HepG2 (cell line): Measurements from ENCODE around the gene CISH. TPM values are rescaled to one million over a fixed set of nuclear protein-coding genes. Genes with fewer than 3 reads are reported as not detected.
A peak's percentile ranks its signal among the peaks of the same experiment; 100 is the strongest.

Source experiments
- HNRNPL ChIP-seq: fragments of 200-400 bp; formaldehyde crosslinking; IDR thresholded peaks from 2 replicates; pipeline ENCODE4 v1.6.1; 2017; ENCODE audit warnings: mild to moderate bottlenecking, low read depth, low read length
- IRF2 ChIP-seq: IDR thresholded peaks from 2 replicates; pipeline ENCODE4 v1.6.1; 2018; ENCODE audit warnings: missing genetic modification reagents, missing compliant biosample characterization
- MIER3 ChIP-seq: IDR thresholded peaks from 2 replicates; pipeline ENCODE4 v1.6.1; 2016; ENCODE audit warnings: missing compliant biosample characterization, borderline replicate concordance
- SIX1 ChIP-seq: sonication (generic); formaldehyde crosslinking; IDR thresholded peaks from 2 replicates; pipeline ENCODE4 v1.4.0; 2020; ENCODE audit warnings: missing genetic modification reagents, borderline replicate concordance
- SMAD1 ChIP-seq: sonication (generic); formaldehyde crosslinking; IDR thresholded peaks from 2 replicates; pipeline ENCODE4 v1.4.0; 2020; ENCODE audit warnings: missing genetic modification reagents, low read depth, mild to moderate bottlenecking, borderline replicate concordance
- TRIM24 ChIP-seq: sonication (generic); formaldehyde crosslinking; IDR thresholded peaks from 2 replicates; pipeline ENCODE4 v1.8.0; 2022; ENCODE audit warnings: mild to moderate bottlenecking, missing genetic modification reagents
- ZKSCAN5 ChIP-seq: sonication (generic); formaldehyde crosslinking; IDR thresholded peaks from 2 replicates; pipeline ENCODE4 v1.5.1; 2020; ENCODE audit warnings: mild to moderate bottlenecking, missing genetic modification reagents
- ZNF317 ChIP-seq: sonication (generic); formaldehyde crosslinking; IDR thresholded peaks from 2 replicates; pipeline ENCODE4 v1.5.0; 2020; ENCODE audit warnings: mild to moderate bottlenecking, missing genetic modification reagents
- ZNF543 ChIP-seq: sonication (generic); formaldehyde crosslinking; IDR thresholded peaks from 2 replicates; pipeline ENCODE4 v1.4.0; 2020; ENCODE audit warnings: mild to moderate bottlenecking, missing genetic modification reagents
- ZNF629 ChIP-seq: sonication (generic); formaldehyde crosslinking; conservative IDR thresholded peaks from 2 replicates; pipeline ENCODE4 v1.5.0; 2020; ENCODE audit warnings: missing genetic modification reagents
- polyA plus RNA-seq, 8 experiments: library from polyadenylated mRNA; depleted of rRNA in 3 of 8; stranded (reverse) in 7 of 8; unstranded in 1 of 8; fragments of >200 nt; fragmentation: Illumina TruSeq in 4 of 8; extraction: Trizol in 4 of 8; gene quantifications; 2 replicates each; pipeline versions ENCODE4 v1.2.1 to v1.2.3, GENCODE V29; 2011 to 2016; ENCODE audit warnings: low read depth in 4 of 8, missing spikeins in 1 of 8, mixed read lengths in 1 of 8; ENCODE audit not compliant: insufficient read depth in 1 of 8
- total RNA-seq, 5 experiments: library from RNA; depleted of rRNA; stranded (reverse); fragments of >200 nt; fragmentation: Illumina TruSeq; extraction: Trizol; gene quantifications; 2 replicates each; pipeline ENCODE4 v1.2.3, GENCODE V29; 2016; ENCODE audit warnings: low read depth in 1 of 5
- TF ChIP-seq, protein P1 (sequence below): IDR thresholded peaks from 2 replicates; pipeline ENCODE4 v1.6.1; 2016; ENCODE audit warnings: mild to moderate bottlenecking
- TF ChIP-seq, protein P2 (sequence below): IDR thresholded peaks from 2 replicates; pipeline ENCODE4 v1.6.1; 2016
- TF ChIP-seq, protein P3 (sequence below): IDR thresholded peaks from 2 replicates; pipeline ENCODE4 v1.6.1; 2012; ENCODE audit warnings: inconsistent platforms
- TF ChIP-seq, protein P4 (sequence below): sonication (generic); formaldehyde crosslinking; IDR thresholded peaks from 2 replicates; pipeline ENCODE4 v1.4.0; 2020; ENCODE audit warnings: missing genetic modification reagents
- TF ChIP-seq, protein P5 (sequence below): sonication (generic); formaldehyde crosslinking; IDR thresholded peaks from 2 replicates; pipeline ENCODE4 v1.5.1; 2020; ENCODE audit warnings: mild to moderate bottlenecking, moderate library complexity, missing genetic modification reagents
- TF ChIP-seq, protein P6 (sequence below): sonication (generic); formaldehyde crosslinking; IDR thresholded peaks from 2 replicates; pipeline ENCODE4 v1.4.0; 2020; ENCODE audit warnings: mild to moderate bottlenecking, missing genetic modification reagents
- TF ChIP-seq, protein P7 (sequence below): sonication (generic); formaldehyde crosslinking; IDR thresholded peaks from 2 replicates; pipeline ENCODE4 v1.8.1; 2023; ENCODE audit warnings: mild to moderate bottlenecking, missing genetic modification reagents, borderline replicate concordance

The CISH gene
- total and polyA plus RNA-seq, 2 of the 13 experiments (the other 11 are each of a cell fraction or from before 2014, with no cell fraction given): 0.91 to 1.5 TPM

DNA sequence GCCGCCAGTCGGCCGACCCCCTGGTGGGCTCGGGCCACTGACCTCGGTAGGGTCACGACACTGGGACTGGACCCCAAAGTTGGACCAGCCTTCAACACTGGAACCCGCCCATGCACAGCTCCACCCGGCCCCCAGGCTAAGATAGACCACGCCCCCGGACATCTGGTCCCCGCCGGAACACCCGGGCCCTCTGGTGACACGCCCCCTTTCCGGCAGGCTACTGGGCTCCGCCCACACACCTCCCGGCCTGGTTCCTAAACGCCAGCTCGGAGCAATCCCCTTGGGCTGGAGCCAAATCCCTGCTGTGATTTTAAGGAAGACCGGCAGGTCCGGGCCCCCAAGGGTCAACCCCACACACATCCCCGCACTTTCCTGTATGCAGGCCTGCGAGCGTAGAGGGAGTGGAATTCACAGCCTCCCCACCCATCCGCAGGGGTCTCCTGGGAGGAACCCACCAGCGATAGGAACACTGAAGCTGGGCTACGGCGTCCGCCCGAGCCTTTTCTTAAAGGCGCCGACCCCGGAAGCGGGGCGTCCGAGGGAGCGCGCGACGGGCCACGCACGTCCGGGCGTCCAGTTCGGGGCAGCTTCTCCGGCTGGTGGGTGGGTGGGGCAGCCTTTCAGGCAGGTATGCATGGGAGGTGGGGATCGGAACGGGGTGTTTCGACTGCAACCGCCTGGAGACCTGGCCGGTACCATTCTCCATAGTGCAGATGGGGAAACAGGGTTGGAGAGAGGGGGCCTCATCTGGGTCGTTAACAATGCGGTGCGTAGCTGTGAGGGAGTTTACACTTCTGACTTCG lies 42.4 kb downstream of the CISH start, which contains the start of gene HEMK1 (continued):
- TF ChIP-seq, protein P1, sequence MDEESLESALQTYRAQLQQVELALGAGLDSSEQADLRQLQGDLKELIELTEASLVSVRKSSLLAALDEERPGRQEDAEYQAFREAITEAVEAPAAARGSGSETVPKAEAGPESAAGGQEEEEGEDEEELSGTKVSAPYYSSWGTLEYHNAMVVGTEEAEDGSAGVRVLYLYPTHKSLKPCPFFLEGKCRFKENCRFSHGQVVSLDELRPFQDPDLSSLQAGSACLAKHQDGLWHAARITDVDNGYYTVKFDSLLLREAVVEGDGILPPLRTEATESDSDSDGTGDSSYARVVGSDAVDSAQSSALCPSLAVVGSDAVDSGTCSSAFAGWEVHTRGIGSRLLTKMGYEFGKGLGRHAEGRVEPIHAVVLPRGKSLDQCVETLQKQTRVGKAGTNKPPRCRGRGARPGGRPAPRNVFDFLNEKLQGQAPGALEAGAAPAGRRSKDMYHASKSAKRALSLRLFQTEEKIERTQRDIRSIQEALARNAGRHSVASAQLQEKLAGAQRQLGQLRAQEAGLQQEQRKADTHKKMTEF (CRISPR knock-in tag): peak; percentile 90
- TF ChIP-seq HNRNPL (peak; percentile 42; the same call in 1 of the 2 replicates), SIX1 (CRISPR knock-in tag) (no peak), ZNF543 (0 out of 2 replicates have a peak, but pooled peaks have one; percentile 63), ZNF317 (CRISPR knock-in tag) (peak; percentile 88), ZKSCAN5 (CRISPR knock-in tag) (no peak), ZNF629 (CRISPR knock-in tag) (no peak), IRF2 (CRISPR knock-in tag) (peak; percentile 76), SMAD1 (peak; percentile 67; the same call in 1 of the 2 replicates), TRIM24 (CRISPR knock-in tag) (no peak), MIER3 (CRISPR knock-in tag) (peak; percentile 56; the same call in 1 of the 2 replicates)
- TF ChIP-seq, protein P2, sequence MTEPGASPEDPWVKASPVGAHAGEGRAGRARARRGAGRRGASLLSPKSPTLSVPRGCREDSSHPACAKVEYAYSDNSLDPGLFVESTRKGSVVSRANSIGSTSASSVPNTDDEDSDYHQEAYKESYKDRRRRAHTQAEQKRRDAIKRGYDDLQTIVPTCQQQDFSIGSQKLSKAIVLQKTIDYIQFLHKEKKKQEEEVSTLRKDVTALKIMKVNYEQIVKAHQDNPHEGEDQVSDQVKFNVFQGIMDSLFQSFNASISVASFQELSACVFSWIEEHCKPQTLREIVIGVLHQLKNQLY (CRISPR knock-in tag): 0 out of 2 replicates have a peak, but pooled peaks have one; percentile 24
- TF ChIP-seq, protein P3, sequence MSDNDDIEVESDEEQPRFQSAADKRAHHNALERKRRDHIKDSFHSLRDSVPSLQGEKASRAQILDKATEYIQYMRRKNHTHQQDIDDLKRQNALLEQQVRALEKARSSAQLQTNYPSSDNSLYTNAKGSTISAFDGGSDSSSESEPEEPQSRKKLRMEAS: peak; percentile 68; the same call in 1 of the 2 replicates
- TF ChIP-seq, protein P4, sequence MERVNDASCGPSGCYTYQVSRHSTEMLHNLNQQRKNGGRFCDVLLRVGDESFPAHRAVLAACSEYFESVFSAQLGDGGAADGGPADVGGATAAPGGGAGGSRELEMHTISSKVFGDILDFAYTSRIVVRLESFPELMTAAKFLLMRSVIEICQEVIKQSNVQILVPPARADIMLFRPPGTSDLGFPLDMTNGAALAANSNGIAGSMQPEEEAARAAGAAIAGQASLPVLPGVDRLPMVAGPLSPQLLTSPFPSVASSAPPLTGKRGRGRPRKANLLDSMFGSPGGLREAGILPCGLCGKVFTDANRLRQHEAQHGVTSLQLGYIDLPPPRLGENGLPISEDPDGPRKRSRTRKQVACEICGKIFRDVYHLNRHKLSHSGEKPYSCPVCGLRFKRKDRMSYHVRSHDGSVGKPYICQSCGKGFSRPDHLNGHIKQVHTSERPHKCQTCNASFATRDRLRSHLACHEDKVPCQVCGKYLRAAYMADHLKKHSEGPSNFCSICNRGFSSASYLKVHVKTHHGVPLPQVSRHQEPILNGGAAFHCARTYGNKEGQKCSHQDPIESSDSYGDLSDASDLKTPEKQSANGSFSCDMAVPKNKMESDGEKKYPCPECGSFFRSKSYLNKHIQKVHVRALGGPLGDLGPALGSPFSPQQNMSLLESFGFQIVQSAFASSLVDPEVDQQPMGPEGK (CRISPR knock-in tag): peak; percentile 79; the same call in 1 of the 2 replicates
- TF ChIP-seq, protein P5, sequence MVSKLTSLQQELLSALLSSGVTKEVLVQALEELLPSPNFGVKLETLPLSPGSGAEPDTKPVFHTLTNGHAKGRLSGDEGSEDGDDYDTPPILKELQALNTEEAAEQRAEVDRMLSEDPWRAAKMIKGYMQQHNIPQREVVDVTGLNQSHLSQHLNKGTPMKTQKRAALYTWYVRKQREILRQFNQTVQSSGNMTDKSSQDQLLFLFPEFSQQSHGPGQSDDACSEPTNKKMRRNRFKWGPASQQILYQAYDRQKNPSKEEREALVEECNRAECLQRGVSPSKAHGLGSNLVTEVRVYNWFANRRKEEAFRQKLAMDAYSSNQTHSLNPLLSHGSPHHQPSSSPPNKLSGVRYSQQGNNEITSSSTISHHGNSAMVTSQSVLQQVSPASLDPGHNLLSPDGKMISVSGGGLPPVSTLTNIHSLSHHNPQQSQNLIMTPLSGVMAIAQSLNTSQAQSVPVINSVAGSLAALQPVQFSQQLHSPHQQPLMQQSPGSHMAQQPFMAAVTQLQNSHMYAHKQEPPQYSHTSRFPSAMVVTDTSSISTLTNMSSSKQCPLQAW (CRISPR knock-in tag): peak; percentile 91
- TF ChIP-seq, protein P6, sequence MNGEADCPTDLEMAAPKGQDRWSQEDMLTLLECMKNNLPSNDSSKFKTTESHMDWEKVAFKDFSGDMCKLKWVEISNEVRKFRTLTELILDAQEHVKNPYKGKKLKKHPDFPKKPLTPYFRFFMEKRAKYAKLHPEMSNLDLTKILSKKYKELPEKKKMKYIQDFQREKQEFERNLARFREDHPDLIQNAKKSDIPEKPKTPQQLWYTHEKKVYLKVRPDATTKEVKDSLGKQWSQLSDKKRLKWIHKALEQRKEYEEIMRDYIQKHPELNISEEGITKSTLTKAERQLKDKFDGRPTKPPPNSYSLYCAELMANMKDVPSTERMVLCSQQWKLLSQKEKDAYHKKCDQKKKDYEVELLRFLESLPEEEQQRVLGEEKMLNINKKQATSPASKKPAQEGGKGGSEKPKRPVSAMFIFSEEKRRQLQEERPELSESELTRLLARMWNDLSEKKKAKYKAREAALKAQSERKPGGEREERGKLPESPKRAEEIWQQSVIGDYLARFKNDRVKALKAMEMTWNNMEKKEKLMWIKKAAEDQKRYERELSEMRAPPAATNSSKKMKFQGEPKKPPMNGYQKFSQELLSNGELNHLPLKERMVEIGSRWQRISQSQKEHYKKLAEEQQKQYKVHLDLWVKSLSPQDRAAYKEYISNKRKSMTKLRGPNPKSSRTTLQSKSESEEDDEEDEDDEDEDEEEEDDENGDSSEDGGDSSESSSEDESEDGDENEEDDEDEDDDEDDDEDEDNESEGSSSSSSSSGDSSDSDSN (CRISPR knock-in tag): peak; percentile 74
- TF ChIP-seq, protein P7, sequence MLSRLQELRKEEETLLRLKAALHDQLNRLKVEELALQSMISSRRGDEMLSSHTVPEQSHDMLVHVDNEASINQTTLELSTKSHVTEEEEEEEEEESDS (CRISPR knock-in tag): 0 out of 2 replicates have a peak, but pooled peaks have one; percentile 15
